NK-92 treated with Interleukin-12 subunit alpha and Interleukin-12 subunit beta, amount 100 ng/mL, for 24 hours (cell line): ENCODE results near the gene CBX2.
"Not testable (repeated sequence)": the region's sequence is repeated elsewhere in the genome, so short reads cannot be mapped to it uniquely, and the experiment has no call there.

Experiments
- DNase-seq: peaks from one replicate; lab custom pipeline; 2025; lab: John Stamatoyannopoulos, UW

The CBX2 gene

DNA sequence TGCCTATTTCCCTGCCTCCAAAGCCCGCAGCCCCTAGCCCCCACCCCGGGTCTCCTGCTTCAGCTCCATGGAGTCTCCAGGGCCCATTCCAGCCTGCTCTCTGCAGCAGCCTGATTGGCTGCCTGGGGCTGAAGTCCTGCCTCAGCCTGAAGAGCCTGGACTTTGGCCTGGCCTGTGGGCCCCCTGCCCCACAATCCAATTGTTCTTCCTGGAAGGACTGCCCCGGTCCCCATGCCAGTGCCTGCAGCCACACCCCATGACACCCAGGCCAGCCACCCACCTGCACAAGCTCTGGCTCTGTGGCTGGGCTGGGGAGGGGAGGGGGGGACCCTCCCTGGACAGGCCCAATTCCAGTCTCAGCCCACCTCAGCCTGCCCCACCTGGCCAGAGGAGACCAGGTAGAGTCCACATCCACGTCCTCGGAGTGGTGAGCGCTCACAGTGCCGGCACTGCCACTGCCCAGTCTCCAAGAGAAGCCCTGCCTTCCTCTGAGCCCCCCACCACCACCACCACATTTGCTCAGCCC lies 34.9 kb upstream of the CBX2 start:
- no peak for DNase-seq

DNA sequence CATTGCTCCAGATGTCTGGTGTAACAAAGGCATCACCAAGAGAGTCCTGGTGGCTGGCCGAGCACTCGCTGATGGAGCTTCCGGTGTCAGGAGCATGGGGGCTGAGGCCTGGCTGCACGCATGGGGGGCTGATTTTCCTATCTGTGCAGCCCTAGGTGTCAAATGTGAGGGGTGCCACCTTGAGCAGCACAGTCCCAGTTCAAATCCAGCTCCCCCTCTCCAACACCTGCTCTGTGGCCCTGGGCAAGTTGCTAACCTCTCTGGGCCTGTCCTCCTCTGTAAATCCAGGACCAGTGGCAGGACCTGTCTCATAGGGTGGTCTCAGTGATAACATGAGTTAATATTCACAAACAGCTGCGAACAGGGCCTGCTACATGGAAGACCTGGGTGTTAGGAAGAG lies 34.3 kb upstream of the CBX2 start:
- no peak for DNase-seq

DNA sequence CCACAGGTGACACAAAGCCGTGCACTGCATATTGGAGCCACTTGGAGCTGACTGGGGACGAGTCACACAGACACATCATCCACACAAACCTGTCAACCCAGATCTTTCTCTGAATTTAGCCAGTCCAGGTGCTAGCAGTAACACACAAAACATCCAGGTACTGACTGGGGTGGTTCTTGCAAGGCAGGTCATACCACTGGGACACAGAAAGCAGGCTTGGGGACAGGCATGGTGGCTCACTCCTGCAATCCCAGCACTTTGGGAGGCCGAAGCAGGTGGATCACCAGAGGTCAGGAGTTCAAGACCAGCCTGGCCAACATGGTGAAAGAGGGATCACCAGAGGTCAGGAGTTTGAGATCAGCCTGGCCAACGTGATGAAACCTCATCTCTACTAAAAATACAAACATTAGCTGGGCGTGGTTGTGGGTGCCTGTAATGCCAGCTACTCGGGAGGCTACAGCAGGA lies 32.3 kb upstream of the CBX2 start:
- no peak for DNase-seq

DNA sequence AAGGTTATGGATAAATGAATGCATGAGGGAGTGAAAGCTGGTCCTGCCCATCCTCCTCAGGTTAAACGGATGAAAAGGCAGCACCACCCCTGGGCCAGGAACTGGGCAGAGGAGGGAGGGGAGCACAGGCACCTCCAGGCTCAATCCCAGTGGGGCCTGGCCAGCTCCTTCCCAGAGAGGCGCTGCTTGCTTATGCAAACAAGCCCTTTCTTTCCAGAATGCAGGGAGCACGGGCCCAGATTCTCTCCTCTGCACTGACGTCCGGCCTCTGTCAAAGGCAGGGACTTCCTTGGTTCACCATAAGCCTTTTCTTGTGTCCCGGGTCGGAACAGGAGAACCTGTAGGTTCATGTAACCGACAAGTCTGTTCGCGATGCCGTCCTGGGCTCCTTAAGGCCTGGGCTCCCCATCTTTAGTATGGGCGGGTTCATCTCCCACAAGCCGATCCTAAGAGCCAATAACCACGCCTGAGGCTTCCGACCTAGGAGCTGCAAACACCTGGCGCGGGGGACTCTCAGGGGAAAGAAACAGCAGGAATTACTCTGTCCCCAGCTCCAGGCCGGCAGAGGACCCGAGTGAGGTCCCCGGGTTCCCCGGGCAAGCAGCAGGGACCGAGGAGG lies 30.9 kb upstream of the CBX2 start:
- DNase-seq, result no peak

DNA sequence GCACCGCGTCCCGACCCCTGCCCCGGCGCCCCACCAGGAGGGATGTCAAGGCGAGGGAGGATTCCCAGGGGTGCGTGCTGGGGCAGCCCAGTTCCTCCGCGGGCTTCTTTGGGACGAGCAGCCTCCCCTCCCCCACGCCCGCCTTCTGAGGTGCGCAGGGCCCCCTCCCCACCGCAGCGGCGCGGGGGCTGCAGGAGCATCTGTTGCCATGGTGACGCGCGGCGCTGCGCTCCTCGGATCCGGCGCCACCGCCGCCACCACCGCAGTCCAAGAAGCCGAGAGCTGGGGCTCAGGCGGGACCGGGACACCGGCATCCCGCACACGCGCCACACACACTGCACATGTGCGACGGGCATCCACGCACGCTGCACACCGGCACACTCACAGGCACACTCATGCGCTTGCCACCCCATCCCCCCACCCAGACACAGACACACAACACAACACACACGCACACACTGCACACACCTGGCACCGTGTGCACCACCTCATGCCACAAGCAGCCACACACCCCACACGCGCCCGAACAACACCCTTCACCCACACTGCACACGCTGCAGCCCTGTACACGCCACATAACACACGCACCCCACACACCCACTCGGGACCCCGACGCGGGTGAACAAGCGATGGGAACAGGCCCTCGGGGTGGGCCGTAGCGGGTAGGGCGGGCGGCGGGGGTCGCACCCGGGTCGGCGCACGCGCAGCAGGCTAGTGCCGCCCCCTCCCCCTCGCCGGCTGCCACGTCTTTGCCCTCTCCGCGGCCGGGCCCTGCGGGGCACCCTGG lies 30.2 kb upstream of the CBX2 start:
- no peak for DNase-seq

DNA sequence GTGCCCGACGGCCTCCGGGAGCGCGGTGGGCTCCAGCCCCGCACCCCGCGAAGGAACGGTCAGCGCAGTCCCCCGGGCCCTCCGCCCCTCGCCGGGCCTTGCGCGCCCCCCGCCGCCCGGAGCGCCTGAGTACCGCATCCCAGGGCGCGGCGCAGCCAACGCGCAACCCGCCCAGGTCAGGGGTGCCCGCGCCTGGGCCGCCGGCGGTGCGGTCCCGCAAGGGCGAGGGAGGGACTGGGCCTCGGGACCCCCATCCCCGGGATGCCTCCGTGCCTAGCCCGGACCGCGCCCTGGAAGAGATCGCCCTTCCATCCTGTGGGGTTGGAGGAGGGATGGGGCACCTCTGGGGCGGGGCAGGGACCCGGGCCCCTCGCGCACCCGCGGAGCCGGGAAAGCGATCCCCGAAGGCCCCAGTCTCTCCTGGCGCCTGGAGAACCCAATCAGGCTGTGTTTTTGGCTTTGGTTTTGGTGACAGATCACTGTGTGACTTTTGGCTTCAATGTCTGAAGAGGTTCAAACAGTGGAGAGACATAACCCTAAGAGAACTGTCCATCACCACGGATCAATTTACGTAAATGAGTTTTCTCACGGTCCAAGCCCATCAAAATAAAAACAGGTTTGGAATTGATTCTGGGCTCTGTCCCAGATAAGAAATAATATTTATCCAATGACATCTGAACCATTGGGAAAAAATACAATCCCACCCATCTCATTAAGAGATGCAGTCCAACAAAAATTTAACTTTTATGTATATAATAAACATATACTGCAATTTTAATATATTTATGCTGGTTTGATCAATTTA lies 29.5 kb upstream of the CBX2 start:
- no peak for DNase-seq

DNA sequence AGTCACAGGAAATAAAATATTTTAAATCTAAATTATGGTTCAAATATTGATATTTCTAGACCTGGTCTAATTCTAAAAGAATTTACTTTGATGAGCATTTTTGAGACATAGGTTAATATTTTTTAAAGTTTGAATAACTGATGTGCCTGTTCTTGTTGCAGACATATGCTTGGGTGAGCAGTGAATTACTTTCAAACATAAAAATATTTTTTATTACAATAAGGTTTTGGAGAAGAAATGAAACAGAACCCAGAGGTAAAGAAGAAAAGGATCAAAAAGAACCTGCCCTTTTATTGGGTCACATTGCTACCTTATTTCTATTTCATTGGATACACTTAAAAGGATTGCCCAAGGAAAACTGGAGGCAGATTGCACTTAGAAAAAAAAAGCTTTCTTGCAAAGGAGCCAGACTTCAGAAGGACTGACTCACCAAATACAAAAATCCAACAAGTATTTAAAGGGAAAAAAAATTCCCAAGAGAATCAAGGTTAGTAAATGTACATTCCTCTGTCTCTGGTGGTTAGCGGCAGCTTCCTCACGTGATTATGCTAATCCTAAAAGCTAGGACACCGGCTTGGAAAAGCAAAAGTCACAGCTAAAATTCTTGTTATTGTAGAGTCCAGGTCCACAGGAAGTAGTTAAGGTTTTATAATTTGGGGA lies 28.7 kb upstream of the CBX2 start:
- DNase-seq, result no peak

DNA sequence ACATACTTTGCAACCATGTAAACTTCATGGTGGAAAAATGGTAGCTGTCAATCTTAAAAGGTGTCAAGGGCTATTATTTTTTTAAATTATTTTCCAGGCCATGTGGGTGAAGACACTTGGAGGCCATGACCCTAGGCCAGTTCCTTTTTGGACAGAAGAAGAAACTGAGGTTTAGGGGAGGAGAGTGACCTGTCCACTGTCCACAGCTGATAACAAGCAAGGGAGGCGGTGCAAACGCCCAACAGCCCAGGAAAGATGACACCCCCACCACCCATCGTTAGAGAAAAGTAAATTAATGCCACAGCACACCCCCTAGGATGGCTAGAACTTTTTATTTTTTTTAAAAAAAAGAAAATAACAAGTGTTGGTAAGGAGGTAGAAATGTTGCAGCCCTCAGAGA lies 28.0 kb upstream of the CBX2 start:
- no peak for DNase-seq

DNA sequence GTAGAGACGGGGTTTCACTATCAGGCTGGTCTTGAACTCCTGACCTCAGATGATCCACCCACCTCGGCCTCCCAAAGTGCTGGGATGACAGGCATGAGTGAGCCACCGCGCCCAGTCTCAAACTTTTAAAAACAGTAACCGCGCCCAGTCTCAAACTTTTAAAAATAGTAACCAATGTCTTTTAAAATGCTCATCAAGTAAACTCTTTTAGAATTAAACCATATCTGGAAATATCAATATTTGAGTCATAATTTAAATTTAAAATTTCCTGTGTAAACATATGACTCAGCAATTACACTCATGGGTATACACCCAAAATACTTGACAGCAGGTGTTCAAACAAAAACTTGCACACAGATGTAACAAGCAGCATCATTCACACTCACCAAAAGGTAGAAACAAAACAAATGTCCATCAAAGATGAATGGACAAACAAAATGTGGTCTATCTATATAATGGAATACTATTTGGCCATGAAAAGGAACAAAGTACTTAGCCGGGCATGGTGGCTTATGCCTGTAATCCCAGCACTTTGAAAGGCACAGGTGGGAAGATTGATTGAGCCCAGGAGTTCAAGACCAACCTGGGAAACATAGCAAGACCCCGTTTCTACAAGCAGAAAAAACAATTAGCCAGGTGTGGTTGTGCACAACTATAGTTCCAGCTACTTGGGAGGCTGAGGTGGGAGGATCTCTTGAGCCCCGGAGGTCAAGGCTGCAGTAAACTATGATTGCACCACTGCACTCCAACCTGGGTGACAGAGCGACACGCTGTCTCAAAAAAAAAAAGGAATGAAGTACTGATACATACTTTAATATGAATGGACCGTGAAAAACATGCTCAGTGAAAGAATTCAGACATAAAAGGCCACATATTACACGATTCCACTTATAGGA lies 27.1 kb upstream of the CBX2 start:
- DNase-seq, result no peak

DNA sequence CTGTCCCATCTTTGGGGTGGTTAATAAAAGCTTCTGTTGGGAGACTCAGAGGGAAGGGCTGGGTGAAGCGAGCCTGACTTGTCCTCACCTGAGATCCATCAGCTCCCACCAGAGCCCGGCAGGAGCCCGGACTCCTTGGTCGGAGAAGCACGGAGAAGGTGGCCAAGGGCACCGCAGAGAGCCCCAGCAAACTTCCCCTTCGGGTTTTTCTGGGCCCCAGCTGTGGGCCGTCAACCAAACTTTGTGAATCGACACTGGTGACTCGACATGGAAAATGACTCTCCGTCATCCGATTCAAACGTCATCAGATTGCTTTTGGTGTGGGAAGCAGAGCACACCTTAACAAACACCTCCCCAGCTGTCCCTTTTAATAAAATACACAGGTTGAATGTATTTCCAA lies 25.8 kb upstream of the CBX2 start:
- no peak for DNase-seq

DNA sequence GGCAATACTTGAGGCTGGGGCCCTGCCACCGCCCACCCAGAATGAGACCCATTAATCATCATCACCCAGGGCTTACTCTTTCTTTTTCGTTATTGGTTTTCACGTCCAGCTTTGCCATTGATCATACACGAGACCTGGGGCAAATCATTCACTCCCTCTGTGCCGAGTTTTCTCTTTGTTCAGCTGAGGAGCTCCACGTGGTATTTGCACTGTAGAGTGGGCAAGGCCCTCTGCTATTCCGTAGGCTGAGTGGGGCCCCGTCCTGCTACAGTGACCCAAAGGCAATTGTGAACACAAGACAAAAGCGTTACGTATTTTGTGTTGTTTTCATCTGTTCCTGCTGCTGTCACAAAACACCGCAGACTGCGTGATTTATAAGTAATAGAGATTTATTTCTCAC lies 23.6 kb upstream of the CBX2 start:
- no peak for DNase-seq

DNA sequence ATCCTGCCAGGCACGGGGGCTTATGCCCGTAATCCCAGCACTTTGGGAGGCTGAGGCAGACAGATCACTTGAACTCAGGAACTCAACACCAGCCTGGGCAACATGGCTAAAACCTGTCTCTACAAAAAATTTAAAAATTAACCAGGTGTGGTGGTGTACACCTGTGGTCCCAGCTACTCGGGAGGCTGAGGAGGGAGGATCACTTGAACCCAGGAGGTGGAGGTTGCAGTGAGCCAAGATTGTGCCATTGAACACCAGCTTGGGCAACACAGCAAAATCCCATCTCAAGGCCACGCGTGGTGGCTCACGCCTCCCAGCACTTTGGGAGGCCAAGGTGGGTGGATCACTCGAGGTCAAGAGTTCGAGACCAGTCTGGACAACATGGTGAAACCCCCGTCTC lies 23.0 kb upstream of the CBX2 start:
- DNase-seq, result not testable (repeated sequence)

DNA sequence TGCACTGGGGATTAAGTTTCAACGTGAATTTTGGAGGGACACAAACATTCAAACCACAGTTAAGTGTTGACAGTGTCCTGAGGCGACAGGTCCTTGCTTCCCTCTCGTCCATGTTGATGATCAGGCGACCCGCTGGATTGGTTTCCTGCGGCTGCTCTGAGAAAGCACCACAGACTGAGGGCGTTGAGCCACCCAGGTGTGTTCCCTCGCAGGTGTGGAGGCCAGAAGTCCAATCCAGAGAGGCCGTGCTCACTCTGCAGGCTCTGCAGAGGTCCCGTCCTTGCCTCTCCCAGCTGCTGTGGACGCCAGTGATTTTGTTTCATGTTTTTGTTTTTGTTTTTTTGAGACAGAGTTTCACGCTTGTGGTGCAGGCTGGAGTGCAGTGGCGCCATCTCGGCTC lies 22.4 kb upstream of the CBX2 start:
- DNase-seq, result no peak

DNA sequence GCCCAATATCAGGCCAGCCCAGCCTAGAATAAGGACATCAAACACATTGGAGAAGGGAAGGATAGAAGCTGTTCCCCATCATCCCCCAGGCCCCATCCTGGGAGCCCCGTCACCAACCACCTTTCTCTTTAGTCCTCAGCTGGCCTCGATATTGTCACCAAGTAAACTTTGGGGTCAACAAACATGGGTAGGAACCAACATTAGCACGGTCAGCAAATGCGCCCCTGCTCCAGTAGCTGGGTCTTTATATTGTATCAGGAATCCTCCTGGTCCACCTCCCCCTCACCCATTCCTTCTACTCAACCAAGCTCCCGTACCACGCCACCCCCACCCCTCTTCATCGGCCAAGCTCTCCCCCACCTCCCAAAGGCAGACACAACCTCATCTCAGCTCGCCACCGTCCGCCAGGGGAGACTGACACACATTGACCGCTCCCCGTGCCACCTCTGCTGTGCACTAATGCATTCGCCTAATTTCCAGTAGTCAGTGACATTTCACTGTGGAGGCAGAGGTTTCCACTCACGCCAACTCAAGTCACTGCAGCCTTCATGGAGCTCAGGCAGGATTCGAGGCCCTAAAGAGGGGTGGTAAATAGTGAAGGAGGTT lies 20.7 kb upstream of the CBX2 start:
- no peak for DNase-seq

DNA sequence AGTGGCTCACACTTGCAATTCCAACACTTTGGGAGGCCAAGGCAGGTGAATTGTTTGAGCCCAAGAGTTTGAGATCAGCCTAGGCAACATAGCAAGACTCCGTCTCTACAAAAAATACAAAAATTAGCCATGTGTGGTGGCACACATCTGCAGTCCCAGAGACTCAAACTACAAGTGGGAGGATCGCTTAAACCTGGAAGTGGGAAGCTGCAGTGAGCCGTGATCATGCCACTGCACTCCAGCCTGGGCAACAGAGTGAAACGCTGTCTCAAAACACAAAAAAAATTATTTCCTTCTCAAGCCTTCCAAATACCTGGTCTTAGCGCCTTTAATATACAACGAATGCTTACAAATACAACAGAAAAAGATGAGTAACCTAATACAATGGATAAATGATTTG lies 19.7 kb upstream of the CBX2 start:
- no peak for DNase-seq

DNA sequence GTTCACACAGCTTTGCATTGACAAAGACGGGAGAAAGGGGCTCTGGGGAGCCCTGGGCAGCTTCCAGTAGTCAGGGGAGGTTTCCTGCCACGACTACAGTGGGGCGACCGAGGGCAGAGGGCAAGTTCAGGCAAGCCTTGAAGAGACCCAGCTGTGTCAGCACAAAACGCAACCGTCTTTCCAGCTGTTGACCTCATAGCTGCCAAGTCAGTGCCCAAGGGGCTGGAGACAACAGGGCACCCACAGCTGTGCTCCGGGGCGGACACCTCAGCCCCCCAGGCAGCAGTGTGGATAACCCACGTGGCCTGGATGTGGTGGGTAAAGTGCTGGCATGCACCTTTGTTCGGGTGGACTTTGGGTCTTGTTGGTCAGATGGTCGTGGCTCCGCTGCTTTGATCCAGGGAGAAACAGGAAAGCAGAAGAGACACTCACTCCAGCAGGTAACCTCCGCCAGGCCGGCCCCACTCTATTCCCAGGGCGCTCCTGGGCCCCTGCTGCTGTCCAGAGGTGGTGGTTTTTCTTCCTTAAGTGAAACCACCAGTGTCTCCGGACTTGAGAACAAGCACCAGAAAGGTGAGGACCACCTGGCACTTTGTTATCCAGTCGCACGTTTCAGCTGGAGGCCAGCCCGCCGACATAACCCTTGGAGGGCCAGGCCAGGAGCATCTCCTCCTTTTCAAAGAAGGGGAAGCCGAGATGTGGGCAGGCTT lies 17.6 kb upstream of the CBX2 start:
- no peak for DNase-seq

DNA sequence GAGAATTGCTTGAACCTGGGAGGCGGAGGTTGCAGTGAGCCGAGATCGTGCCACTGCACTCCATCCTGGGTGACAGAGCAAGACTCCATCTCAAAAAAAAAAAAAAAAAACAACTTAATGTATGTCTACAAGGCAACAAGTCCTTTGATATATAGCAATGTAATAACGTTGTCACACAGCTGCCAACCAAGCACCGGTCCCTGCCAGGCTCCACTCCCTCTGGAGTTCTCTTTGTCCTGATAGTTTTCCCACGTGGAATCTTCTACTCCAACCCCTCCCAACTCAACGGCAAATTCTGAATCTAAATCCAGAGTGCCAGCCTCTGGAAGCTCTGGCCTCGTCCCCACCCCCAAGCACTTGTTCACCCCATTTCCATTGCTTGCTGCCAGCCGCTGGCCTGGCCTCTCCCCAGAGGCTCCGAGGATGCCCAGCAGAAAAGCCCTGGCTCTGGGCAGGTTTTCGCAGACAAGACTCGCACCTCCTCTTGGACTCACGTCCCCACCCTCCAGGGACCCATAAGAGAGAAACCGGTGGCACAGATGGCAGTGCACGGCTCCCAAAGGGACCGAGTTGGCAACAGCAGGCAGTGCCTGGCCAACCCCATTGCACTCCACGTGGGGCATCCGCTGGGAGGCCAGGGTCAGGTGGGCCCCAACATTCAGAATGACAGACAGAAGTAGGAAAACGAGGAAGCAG lies 15.9 kb upstream of the CBX2 start:
- DNase-seq, result no peak

DNA sequence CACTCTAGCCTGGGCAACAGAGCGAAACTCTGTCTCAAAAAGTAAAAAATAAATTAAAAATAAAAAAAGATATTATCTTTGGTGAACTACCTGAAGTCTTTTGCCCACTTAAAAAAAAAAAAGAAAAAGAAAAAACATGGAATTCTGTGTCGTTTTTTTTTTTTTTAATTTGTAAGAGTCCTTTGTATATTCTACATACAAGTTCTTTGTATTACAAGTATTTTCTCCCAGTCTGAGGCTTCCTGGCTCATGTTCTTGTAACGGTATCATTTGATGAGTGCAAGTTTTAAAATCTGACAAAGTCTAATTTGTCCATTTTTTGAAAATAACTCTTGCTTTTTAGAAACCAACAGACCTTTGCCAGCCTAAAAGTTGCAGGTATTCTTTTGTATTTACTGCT lies 12.2 kb upstream of the CBX2 start:
- DNase-seq, result no peak
